ENCODE data around the gene LCN6.
"Not testable (repeated sequence)": the region's sequence is repeated elsewhere in the genome, so short reads cannot be mapped to it uniquely, and the experiment has no call there.

DNA sequence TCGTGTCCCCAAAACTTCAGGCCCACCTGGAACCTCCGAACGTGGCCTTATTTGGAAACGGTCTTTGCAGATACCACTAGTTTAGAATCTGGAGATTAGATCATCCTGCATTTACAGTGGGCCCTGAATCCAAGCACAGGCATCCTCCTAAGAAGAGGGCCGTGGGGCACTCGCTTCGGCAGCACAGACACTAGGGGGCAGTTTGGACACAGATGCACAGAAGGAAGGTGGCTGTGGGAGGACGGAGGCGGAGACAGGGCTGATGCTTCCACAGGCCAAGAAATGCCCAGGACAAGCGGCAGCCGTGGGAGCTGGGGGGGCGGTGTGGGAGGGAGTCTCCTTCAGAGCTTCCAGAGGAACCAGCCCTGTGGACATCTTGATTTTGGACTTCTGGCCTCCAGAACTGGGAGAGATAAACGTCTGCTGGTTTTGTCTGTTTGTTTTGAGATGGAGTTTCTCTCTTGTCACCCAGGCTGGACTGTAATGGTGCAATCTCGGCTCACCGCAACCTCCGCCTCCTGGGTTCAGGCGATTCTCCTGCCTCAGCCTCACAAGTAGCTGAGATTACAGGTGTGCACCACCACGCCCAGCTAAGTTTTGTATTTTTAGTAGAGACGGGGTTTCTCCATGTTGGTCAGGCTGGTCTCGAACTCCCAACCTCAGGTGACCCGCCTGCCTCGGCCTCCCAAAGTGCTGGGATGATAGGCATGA is 12.7 kb upstream of the LCN6 start:
- TF ChIP-seq, protein P1, sequence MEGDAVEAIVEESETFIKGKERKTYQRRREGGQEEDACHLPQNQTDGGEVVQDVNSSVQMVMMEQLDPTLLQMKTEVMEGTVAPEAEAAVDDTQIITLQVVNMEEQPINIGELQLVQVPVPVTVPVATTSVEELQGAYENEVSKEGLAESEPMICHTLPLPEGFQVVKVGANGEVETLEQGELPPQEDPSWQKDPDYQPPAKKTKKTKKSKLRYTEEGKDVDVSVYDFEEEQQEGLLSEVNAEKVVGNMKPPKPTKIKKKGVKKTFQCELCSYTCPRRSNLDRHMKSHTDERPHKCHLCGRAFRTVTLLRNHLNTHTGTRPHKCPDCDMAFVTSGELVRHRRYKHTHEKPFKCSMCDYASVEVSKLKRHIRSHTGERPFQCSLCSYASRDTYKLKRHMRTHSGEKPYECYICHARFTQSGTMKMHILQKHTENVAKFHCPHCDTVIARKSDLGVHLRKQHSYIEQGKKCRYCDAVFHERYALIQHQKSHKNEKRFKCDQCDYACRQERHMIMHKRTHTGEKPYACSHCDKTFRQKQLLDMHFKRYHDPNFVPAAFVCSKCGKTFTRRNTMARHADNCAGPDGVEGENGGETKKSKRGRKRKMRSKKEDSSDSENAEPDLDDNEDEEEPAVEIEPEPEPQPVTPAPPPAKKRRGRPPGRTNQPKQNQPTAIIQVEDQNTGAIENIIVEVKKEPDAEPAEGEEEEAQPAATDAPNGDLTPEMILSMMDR (IDR thresholded peaks at IDR 0.05; ENCODE audit: insufficient read depth, low read length, poor library complexity, severe bottlenecking), result peak; percentile 67
- not testable (repeated sequence) for TF ChIP-seq EZH2phosphoT487 (conservative IDR thresholded peaks at IDR 0.05; ENCODE audit: low read length)

Data from SU-DHL-6 (cell line).